ENCODE data around the gene PLEKHD1.

PLEKHD1 gene

DNA sequence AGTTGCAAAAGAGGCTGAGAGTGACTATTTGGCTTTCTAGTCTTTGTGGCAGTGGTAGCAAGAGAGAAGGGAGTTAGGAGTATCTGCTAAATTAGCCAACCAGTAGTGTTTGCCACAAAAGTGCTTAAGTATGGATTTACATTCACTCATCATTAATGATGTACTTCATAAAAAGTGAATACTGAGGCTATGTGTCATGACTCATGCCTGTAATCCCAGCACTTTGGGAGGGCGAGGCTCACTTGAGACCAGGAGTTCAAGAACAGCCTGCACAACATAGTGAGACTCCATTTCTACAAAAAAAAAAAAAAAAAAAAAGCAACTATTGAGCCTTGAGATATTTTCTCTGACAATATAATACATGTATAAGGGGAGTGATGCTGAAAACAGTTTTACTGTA lies 53.4 kb downstream of the PLEKHD1 start:
- no peak for DNase-seq
- in situ Hi-C loops (cut with HindIII; ENCODE audit: low pct_ligation_motif_present, low pct_unique_long_range_greater_than_20kb, low sequenced_read_pairs), result no loop called here

DNA sequence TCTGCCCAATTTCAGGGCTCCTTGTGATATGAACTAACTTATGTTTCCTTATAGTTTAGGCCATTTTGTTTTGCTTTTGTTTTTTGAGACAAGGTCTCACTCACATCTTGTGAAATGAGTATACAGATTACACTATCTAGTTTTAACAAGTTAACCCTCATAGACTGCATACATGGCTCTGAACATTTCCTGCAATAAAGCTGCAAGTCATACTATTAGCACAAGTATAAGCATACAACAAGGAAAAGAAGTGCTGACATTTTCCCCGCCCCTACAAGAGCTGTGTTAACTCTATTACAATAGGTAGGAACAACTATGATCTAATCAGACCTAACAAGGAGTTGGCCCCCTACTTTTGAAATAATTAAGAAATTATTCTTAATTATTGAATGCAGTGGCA lies 54.2 kb downstream of the PLEKHD1 start:
- in situ Hi-C loops (cut with HindIII; ENCODE audit: low pct_ligation_motif_present, low pct_unique_long_range_greater_than_20kb, low sequenced_read_pairs), result no loop called here
- no peak for DNase-seq

DNA sequence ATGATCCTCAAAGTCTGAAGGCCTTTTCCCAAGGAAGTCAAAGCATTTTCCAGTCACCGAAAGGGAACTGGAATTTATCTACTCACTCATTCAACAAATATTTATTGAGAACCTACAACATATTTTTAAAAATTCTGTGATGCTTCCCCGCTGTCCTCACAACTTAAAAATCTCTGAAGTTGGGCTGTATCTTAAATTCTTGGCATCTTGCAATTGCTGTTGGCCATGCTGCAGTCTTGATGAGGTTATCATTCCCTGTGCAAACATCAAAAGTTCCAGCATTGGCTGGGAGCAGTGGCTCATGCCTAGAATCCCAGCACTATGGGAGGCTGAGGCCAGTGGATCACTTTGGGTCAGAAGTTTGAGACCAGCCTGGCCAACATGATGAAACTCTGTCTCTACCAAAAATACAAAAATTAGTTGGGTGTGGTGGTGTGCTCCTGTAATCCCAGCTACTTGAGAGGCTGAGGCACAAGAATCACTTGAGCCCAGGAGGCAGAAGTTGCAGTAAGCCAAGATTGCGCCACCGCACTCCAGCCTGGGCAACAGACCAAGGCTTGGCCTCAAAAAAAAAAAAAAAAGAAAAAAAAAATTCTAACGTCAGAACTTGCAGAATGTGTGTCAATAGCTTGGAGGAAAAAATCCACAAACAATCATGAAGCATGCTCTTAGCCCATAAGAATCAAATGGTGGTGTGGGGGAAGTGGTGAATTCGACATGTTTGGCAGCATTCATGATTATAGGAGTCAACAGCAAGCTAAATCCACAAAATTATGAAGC lies 55.3 kb downstream of the PLEKHD1 start:
- no peak for DNase-seq
- in situ Hi-C loops (cut with HindIII; ENCODE audit: low pct_ligation_motif_present, low pct_unique_long_range_greater_than_20kb, low sequenced_read_pairs), result no loop called here

DNA sequence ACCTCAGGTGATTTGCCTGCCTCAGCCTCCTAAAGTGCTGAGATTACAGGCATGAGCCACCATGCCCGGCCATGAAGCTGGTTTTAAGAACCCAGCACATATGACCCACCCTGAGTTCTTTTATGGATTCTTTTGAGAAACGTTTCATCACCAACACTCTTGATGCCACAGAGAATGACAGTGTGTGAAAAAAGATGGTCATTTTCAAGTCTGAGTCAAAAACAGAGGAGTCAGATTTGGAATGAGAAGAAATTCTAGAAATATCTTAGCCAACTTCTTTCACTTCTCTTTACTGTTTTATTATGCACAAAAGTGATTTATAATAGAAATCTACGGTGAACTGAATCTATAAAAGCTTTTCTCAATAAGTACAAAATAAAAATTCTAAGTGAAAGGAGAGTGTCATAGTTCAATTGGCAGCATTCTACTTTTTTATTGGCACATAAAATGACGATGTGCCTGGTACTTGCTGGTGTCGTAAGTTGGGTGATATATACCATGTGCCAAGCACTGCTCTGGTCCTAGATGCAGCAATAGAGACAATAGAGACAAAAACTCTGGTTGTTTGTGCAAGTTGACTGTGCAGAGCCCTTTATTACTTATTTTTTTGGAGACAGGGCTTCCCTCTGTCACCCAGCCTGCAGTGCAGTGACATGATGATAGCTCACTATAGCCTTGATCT lies 56.3 kb downstream of the PLEKHD1 start:
- in situ Hi-C loops (cut with HindIII; ENCODE audit: low pct_ligation_motif_present, low pct_unique_long_range_greater_than_20kb, low sequenced_read_pairs), result no loop called here
- no peak for DNase-seq

DNA sequence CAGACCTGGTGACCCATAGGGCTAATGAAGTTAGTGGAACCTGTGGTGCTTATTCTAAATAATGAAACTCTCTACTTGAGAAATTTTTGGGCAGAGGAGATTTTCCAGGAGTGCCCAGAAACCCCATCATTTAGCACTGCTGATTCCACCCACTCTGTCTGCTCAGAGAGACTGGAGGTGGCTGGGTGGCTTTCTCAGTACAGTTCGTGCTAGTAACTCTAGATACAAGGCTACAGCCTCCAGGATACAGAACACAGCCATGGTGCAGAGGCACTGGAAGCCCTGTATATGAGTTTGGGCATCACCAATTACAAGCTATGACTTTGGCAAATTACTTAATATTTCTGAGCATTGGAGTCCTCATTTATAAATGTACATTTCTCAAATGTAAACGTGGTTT lies 57.8 kb downstream of the PLEKHD1 start:
- in situ Hi-C loops (cut with HindIII; ENCODE audit: low pct_ligation_motif_present, low pct_unique_long_range_greater_than_20kb, low sequenced_read_pairs), result no loop called here
- no peak for DNase-seq

DNA sequence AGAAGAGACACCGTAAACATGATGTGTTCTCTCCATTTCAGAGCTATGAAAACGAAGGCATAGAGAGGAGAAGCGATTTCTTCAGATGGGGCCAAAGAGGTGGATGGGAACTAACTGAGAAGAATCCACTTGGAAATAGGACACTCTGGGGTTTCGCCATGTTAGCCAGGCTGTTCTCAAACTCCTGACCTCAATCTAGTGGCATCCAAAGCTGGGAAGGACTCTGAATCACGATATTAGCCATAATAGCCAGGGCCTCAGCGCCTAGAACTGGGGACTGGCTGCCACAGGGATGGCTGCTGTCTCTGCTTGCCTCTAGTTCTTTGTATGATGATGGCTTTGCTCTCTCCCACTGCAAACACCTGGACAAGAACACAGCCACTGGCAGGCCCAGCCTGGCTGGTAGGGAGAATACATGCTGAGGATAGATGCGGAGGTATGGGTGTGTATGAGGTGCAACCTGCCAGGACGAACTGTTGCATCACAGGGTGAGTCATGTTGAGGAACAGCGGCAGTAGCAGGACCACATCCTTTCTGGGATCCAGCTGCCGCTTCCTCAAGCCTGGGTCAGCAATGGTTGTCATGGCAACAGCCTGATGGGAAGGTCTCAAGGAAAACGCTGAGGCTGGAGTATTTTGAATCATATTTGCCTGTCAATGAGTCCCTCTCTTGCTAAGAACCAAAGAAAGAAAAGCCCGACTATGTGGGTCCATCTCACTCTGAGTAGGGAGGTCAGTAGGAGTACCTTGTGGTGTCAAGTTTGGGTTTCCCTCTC lies 59.0 kb downstream of the PLEKHD1 start:
- in situ Hi-C loops (cut with HindIII; ENCODE audit: low pct_ligation_motif_present, low pct_unique_long_range_greater_than_20kb, low sequenced_read_pairs), result no loop called here
- DNase-seq, result peak; percentile 60

DNA sequence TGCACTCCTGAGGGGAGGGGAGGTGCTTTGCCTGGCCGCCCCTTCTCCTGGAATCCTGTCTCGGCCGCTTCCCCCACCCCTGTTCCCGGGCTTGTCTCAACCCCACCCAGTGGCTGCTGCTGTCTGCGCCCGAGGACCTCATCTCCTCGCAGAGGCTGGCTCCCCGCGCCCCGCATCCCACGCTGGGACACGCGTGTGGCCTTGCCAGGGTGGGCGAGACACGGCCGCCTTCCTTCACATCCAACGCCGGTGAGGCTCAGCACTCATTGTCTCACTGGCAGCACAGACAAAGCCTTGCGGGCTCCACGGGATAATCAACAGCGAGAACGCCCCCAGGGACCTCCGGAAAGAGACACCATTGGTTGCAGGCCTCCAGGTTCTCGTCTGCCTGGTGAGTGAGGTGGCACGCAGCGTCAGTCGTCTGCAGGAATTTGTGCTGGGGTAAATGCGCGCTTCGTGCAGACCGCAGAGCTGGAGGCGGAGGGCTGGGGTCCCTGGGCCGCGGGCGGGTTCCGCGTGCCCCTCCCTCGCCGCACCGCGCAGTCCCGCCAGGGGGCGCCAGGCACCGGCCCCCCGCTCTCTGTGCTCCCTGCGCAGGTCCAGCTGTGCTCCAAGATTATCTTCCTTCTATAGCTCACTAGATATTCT lies 63.3 kb downstream of the PLEKHD1 start:
- DNase-seq, result no peak

DNA sequence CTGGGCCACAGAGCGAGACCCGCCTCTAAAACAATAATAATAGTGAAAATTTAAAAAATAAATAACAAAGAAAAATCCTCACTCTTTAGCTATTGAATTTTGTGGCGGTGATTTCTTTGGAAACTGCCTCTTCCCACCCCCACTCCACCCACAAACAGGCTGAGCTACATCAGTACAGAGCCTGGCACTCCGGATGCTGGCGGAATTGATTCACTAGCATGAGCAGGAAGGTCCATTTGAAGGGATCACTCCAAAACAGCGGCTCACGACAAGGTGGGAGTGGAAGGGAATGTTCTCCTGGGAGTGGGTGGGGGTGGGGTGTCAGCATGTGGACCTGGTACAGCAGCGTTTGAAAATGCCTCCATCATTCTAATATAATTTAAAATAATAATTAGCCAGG lies 64.0 kb downstream of the PLEKHD1 start:
- in situ Hi-C loops (cut with HindIII; ENCODE audit: low pct_ligation_motif_present, low pct_unique_long_range_greater_than_20kb, low sequenced_read_pairs), result no loop called here
- no peak for DNase-seq

More for the DNA sequence above, 63.3 kb downstream of the PLEKHD1 start:
- in situ Hi-C loops (cut with HindIII; ENCODE audit: low pct_ligation_motif_present, low pct_unique_long_range_greater_than_20kb, low sequenced_read_pairs), result no loop called here

DNA sequence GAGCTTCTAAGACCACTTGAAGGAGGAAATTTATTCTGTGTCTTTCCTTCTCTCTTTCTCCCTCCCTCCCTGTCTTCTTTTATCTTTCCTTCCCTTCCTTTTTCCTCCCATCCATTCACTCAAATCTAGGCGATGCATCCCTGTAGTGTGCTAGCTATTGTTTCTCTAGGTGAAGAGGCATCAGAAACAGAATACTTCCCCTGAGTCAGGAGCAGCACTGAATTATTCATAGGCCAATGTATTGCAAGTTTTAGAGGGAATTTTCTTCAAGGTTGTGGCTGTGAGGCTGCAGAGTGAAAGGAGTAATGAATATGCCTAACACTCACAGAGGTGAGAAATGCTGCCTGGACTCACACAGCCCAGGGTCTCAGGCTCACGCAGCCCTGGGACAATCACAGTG lies 67.0 kb downstream of the PLEKHD1 start:
- DNase-seq, result no peak
- in situ Hi-C loops (cut with HindIII; ENCODE audit: low pct_ligation_motif_present, low pct_unique_long_range_greater_than_20kb, low sequenced_read_pairs), result no loop called here

DNA sequence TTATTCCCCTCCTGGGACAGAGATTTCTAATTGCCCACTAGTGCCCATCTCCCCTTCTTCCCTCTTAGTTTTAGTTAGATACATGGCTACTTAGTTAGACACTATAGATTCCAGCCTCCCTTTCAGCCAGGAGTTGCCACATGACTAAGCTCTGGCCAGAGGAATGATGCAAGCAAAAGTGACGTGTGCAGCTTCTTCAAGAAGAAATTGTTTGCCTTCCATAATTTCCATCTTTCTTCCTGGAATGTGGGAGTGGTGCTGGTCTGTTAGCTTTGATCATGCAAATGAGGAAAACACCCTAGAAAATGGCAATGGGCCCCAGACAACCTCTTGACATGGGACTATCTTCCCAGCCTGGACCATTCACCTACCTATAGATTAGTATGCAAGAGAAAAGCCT lies 68.7 kb downstream of the PLEKHD1 start:
- DNase-seq, result no peak

DNA sequence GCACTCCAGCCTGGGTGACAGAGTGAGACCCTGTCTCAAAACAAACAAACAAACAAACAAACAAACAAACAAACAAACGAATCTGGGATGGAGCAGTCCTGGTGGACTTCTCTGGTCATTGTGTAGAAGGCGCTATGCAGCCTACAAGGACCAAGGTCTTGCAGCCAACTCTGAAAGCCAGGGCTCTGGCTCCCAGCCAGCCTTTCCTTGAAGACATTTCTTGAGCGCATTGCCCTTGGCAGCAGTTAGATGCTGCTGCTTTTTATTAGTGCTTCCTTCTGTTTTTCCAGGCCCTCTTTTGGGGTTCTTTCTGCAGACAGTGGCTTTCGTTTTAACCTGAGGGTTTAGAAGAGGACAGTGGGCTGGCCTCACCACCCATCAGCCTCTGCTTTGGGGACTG lies 70.0 kb downstream of the PLEKHD1 start:
- in situ Hi-C loops (cut with HindIII; ENCODE audit: low pct_ligation_motif_present, low pct_unique_long_range_greater_than_20kb, low sequenced_read_pairs), result no loop called here
- DNase-seq, result no peak

More for the DNA sequence above, 68.7 kb downstream of the PLEKHD1 start:
- in situ Hi-C loops (cut with HindIII; ENCODE audit: low pct_ligation_motif_present, low pct_unique_long_range_greater_than_20kb, low sequenced_read_pairs), result no loop called here

DNA sequence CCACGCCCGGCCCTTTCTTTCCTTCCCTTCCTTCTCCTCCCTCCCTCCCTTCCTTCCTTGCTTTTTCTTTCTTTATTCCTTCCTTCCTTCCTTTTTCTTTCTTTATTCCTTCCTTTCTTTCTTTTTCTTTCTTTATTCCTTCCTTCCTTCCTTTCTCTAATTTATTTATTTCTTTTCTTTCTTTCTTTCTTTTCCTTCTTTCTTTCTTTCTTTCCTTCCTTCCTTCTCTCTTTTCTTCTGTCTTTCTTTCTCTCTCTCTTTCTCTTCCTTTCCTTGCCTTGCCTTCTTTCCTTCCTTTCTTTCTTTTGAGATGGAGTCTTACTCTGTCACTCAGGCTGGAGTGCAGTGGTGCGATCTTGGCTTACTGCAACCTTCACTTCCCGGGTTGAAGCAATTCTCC lies 74.2 kb downstream of the PLEKHD1 start:
- DNase-seq, result no peak
- in situ Hi-C loops (cut with HindIII; ENCODE audit: low pct_ligation_motif_present, low pct_unique_long_range_greater_than_20kb, low sequenced_read_pairs), result no loop called here

DNA sequence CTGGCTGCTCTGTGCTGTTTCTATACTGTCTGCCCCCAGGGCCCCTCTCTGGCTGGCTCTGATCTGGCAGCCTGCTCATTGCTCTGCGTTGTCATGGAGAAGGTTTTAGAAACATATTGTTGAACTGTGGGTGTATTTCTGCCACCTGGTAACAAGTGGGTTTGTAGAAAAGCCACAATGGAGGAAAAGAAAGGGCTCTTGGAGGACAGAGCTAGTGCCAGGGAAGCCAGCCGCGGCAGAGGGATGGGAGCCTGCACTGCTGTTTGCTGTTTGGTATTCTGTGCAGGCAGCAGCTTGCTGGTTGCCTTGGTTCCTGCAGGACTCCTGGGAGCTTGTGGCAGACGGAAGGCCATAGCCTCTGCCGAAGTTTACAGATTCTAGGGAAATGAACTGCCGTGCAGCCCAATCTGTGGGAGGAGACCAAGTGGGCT lies 75.1 kb downstream of the PLEKHD1 start:
- in situ Hi-C loops (cut with HindIII; ENCODE audit: low pct_ligation_motif_present, low pct_unique_long_range_greater_than_20kb, low sequenced_read_pairs), result no loop called here
- DNase-seq, result no peak

DNA sequence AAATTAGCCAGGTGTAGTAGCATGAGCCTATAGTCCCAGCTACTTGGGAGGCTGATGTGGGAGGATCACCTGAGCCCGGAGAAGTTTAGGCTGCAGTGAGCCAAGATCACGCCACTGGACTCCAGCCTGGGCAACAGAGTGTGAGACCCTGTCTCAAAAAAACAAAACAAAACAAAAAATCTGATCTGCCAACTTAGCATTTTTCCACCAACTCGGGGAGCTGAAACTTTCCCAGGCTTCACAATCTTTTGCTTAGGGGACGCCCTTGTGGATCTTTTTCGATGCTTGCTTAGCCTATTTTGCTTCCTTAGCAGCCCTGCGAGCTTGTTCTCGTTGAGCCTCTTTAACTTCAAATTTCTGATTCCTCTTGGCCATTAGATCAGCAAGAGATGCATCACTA lies 76.3 kb downstream of the PLEKHD1 start:
- in situ Hi-C loops (cut with HindIII; ENCODE audit: low pct_ligation_motif_present, low pct_unique_long_range_greater_than_20kb, low sequenced_read_pairs), result no loop called here
- no peak for DNase-seq

DNA sequence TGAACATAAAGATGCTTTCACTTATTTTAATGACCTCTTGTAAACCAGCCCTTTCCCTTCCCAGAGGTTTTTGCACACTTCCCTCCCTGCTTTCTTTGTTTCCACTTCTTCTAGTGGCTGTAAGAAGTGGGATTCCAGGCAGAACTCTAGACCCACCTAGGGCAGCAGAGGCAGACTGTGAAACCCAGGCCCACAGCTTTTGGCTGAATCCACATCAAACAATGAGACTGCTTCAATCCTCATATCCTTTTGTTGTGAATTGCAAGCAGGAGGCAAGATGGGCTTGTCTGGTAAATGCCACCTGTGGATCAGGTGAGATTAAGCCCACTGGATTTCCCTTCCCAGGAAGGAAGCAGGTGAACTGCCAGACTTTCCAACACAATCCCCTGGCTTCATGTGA lies 77.4 kb downstream of the PLEKHD1 start:
- no peak for DNase-seq
- in situ Hi-C loops (cut with HindIII; ENCODE audit: low pct_ligation_motif_present, low pct_unique_long_range_greater_than_20kb, low sequenced_read_pairs), result no loop called here

DNA sequence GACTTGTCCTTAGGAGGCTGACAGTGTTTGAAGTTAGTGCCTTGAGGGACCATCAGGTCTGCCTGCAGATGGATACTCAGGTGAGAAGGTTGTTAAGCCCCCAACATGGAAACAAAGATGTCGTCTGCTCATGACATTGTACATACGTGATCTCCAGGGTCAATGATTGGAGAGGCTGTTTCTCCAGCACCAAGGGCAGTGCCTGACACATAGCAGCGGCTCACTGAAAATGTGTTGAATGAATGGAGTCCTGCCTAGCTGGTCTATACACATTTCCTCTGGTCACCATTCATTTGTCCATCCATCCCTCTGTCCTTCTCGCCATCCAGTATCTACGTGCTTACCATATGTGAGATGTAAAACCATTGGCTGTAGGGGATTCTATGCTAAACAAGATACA lies 83.0 kb downstream of the PLEKHD1 start:
- no peak for DNase-seq
- in situ Hi-C loops (cut with HindIII; ENCODE audit: low pct_ligation_motif_present, low pct_unique_long_range_greater_than_20kb, low sequenced_read_pairs), result no loop called here

DNA sequence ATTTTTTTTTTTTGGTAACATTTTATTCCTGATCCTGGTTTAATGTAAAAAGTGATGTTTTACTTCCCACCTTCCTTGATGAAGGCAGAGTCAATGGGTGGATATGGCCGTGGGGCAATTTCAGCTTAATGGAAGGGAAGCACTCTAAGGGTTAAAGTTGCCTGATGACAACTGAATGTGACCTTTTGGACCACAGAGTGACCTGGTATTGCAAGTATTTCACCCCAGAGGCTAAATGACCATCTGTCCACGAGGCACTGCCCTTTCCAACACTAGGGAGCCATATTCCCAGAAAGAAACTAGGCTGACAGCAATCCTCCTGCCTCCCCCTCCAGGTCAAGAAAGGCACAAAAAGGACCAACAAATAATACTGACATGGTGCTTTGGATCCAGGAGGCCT lies 85.3 kb downstream of the PLEKHD1 start:
- in situ Hi-C loops (cut with HindIII; ENCODE audit: low pct_ligation_motif_present, low pct_unique_long_range_greater_than_20kb, low sequenced_read_pairs), result no loop called here
- DNase-seq, result no peak

DNA sequence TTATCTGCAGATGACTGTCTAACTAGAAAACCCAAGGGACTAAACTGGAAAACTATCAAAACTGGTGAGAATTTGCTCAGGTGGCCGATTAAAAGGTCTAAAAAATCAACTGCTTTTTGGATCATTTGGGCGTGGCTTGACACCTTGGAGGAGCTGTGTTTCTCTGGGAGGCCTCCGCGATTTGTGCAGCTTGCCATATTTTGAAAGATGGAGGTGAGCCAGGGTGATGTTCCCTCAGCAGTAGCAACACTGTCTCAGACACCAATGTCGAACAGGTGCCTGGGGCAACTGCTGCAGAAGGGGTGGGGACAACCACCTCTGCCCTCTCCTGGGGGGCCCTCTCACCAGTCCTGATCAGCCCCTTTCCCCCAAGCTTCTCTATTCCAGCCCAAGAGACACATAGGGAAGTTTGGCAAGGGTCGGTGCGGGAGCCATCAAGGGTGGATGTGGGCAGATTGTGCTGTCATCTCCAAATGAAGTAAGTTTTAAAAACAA lies 86.4 kb downstream of the PLEKHD1 start:
- no peak for DNase-seq
- in situ Hi-C loops (cut with HindIII; ENCODE audit: low pct_ligation_motif_present, low pct_unique_long_range_greater_than_20kb, low sequenced_read_pairs), result no loop called here
